GM19239 (cell line): ENCODE results near the gene SLC12A2.

Experiments
- DNase-seq: peaks from one replicate; pipeline ENCODE4 v3.0.0; 2011; ENCODE audit warnings: low spot score; ENCODE audit not compliant: insufficient read length
- FAIRE-seq: peaks from 2 replicates; lab custom pipeline; 2011; peaks lifted over from hg19 to GRCh38; lab: Jason Lieb, UNC

The SLC12A2 gene

GRCh38 chr5:128216285-128216684 lies 132.7 kb downstream of the SLC12A2 start:
- FAIRE-seq (no peak), DNase-seq (no peak)

- DNase-seq (no peak), FAIRE-seq (no peak)
These were observed 133.4 kb downstream of the SLC12A2 start for GRCh38 chr5:128216860-128217531.

DNA sequence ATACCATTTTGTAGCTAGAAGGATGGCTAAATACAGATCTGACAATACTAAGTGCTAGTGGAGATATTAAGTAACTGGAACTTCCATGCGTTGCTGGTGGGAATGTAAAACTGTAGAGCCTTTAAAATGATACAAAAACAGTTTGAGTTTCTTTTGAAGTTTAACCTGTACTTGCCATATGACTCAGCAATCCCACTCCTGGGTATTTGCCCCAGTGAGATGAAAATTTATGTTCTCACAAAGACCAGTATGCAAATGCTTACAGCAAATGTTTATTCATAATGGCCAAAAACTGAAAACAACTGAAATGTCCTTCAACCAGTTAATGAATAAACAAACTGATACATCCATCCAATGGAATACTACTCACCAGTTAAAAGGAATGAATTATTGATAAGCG lies 137.3 kb downstream of the SLC12A2 start:
- FAIRE-seq (no peak), DNase-seq (no peak)

GRCh38 chr5:128224336-128224735 lies 140.8 kb downstream of the SLC12A2 start:
- FAIRE-seq (no peak), DNase-seq (no peak)

DNA sequence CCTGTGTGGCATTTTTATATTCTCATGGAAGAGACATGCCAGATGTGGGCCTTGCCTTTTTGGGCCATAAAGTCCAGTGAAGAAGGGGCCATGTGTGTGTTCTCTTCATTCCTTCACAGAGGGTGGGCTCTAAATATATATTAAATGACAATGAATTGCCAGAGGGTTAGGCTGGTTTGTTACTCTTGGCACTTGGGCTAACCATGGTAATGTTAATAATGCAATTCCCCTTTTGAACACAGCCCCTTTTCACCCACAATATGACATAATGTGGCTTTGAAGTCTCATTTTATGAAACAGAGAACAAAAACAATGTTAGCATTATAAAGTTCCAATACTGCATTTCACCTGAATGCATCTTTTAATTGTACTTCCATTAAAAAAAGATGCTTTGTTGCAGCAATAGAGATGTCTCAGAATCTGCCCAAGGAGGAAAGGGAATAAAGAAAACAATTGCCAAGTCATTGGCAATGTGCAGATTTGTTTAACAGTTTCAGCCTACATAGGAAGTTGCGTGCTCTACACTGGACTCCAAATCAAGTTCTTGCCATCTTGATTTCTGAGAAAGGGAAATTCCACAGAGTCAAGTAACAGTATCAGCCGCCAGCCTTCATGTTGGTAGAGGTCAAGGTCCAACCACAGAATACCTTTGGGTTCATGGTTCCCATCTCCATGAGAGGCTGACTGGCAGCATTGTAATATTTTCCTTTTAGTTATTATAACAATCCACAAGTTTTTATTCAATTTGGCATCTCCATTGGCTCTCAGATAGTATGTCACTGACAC lies 141.9 kb downstream of the SLC12A2 start:
- DNase-seq (no peak), FAIRE-seq (no peak)

- FAIRE-seq = no peak
- DNase-seq = no peak
These were observed 144.4 kb downstream of the SLC12A2 start for GRCh38 chr5:128228008-128228407.

GRCh38 chr5:128228521-128228920 lies 145.0 kb downstream of the SLC12A2 start:
- no peak for DNase-seq
- no peak for FAIRE-seq

- DNase-seq (no peak), FAIRE-seq (no peak)
These were observed 151.5 kb downstream of the SLC12A2 start for GRCh38 chr5:128234928-128235641.

DNA sequence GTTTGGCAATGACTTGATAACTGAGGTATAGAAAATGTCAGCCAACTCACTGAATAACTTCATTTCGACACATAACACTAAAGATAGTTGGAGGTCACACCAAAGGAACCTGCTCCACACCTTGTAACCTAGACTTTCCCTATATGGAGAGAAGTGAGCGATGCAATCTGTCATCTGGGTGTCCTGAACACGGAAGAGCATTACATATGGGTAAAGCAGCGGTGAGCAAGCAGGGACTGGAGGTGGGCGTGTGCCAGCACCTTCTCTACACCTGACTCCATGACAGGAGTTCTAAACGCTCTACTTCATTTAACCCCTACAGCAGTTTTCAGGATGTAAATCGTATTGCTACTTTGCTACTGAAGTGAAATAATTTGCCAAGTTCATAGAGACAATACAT lies 152.8 kb downstream of the SLC12A2 start:
- no peak for FAIRE-seq
- DNase-seq = no peak

DNA sequence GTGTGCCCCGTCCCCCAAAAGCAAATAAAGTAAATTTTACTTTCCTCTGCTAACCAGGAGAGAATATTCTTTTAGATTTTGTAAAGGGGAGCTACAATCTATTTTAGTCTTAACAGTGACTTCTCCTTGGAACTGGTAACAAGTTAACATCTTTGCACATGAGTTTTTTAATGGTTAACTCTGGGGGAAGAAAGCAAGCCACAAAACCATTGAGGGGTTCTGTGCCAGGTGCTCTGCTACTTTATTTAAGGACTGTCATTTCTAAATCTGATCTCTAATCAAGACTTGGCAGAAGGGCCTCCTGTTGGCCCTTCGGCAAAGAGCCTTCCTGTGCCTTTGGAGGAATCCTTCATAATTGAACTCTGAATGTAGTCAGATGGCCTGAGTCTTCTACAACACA lies 153.4 kb downstream of the SLC12A2 start:
- no peak for DNase-seq
- FAIRE-seq = no peak

- FAIRE-seq (no peak), DNase-seq (no peak)
These were observed 154.0 kb downstream of the SLC12A2 start for GRCh38 chr5:128237546-128237945.
